HFF-Myc (cell line): Measurements from ENCODE around the gene ELAVL1.
"Not testable (repeated sequence)": the region's sequence is repeated elsewhere in the genome, so short reads cannot be mapped to it uniquely, and the experiment has no call there.

Experiments
- DNase-seq: peaks from one replicate; pipeline ENCODE4 v3.0.0-alpha.2; 2011; ENCODE audit warnings: low read depth; ENCODE audit errors: extremely low read depth
- H3K4me3 ChIP-seq: replicated peaks from 2 replicates; pipeline ENCODE4 v1.5.1; 2011; ENCODE audit warnings: low read depth, mild to moderate bottlenecking, control low read depth, low read length
- TF ChIP-seq, protein P1 (sequence below): IDR thresholded peaks from 2 replicates; pipeline ENCODE4 v1.5.1; 2012; ENCODE audit warnings: mild to moderate bottlenecking, low read depth, low read length, control low read depth; ENCODE audit errors: missing control alignments

The ELAVL1 gene

DNA sequence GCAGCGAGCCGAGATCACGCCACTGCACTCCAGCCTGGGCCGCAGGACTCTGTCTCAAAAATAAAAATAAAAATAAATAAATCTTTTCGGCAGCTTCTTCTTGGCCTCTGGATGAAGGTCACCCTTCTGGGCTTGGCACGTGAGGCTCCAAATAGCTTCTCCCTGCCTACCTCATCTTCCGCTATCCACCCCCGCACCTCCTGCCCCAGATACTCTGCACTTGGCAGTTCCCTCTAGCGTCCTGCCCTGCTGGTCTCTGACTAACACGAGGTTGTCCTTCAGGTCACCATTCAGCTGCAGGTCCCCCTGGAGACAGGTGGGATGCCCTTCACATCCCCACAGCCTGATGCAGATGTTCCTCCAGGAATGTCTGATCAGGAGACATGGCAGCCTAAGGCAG is 38.6 kb upstream of the ELAVL1 start:
- TF ChIP-seq, protein P1, sequence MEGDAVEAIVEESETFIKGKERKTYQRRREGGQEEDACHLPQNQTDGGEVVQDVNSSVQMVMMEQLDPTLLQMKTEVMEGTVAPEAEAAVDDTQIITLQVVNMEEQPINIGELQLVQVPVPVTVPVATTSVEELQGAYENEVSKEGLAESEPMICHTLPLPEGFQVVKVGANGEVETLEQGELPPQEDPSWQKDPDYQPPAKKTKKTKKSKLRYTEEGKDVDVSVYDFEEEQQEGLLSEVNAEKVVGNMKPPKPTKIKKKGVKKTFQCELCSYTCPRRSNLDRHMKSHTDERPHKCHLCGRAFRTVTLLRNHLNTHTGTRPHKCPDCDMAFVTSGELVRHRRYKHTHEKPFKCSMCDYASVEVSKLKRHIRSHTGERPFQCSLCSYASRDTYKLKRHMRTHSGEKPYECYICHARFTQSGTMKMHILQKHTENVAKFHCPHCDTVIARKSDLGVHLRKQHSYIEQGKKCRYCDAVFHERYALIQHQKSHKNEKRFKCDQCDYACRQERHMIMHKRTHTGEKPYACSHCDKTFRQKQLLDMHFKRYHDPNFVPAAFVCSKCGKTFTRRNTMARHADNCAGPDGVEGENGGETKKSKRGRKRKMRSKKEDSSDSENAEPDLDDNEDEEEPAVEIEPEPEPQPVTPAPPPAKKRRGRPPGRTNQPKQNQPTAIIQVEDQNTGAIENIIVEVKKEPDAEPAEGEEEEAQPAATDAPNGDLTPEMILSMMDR = no peak
- DNase-seq = no peak
- H3K4me3 ChIP-seq = no peak overlapping the region

GRCh38 chr19:8042900-8043299 is 37.5 kb upstream of the ELAVL1 start:
- TF ChIP-seq, protein P1 = no peak
- DNase-seq = no peak
- no peak overlapping the region for H3K4me3 ChIP-seq

GRCh38 chr19:8041531-8041931 is 36.1 kb upstream of the ELAVL1 start:
- no peak for DNase-seq
- no peak overlapping the region for H3K4me3 ChIP-seq
- TF ChIP-seq, protein P1 = no peak

- TF ChIP-seq, protein P1 = no peak
- H3K4me3 ChIP-seq = no peak overlapping the region
- no peak for DNase-seq
These were observed 33.8 kb upstream of the ELAVL1 start for GRCh38 chr19:8039231-8039630.

- DNase-seq = no peak
- no peak overlapping the region for H3K4me3 ChIP-seq
- TF ChIP-seq, protein P1 = no peak
These were observed 33.4 kb upstream of the ELAVL1 start for GRCh38 chr19:8038815-8039214.

- TF ChIP-seq, protein P1 = no peak
- no peak overlapping the region for H3K4me3 ChIP-seq
- DNase-seq = no peak
These were observed 31.1 kb upstream of the ELAVL1 start for GRCh38 chr19:8036434-8037099.

DNA sequence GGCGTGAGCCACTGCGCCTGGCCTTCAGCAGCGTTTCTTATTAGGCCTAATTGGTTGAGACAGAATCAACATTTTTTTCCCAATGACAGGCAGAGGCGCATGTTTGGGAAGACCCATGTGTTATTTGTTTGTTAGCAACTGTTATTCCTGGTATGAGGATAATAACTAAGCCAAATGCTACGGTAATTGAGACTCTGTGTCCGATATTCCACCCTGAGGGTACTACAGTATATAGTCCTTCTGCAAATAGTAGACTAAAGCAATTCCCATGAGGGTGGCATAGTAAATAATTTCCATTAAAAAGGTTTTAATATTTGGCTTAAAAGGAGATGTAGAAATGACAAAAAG is 28.7 kb upstream of the ELAVL1 start:
- no peak overlapping the region for H3K4me3 ChIP-seq
- no peak for DNase-seq
- TF ChIP-seq, protein P1 = no peak

GRCh38 chr19:8033287-8034177 is 28.1 kb upstream of the ELAVL1 start:
- not testable (repeated sequence) for H3K4me3 ChIP-seq, DNase-seq
